ENCODE results near the gene NPAS3. TPM values are rescaled to one million over a fixed set of nuclear protein-coding genes. Genes with fewer than 3 reads are reported as not detected.

The NPAS3 gene
- total and polyA plus RNA-seq, 8 donors: 0.09 to 0.79 (median 0.56) TPM

- intact Hi-C loops (cut with DNase I): no loop called here
- no peaks in the 10 kb centered on the region for H3K36me3 ChIP-seq
- no peak overlapping the region for H3K27ac ChIP-seq
- H3K4me3 ChIP-seq: no peak overlapping the region
- no peaks in the 10 kb centered on the region for H3K9me3 ChIP-seq
- no peaks in the 10 kb centered on the region for H3K4me1 ChIP-seq
- DNase-seq (no peak), ATAC-seq (no peak)
- H3K27me3 ChIP-seq: no peaks in the 10 kb centered on the region
- TF ChIP-seq CTCF (IDR thresholded peaks at IDR 0.05): no peak
Observed at GRCh38 chr14:33674927-33675326, 736.2 kb downstream of the NPAS3 start.

- no peaks in the 10 kb centered on the region for H3K9me3 ChIP-seq
- intact Hi-C loops (cut with DNase I): no loop called here
- TF ChIP-seq CTCF (IDR thresholded peaks at IDR 0.05): no peak
Observed at GRCh38 chr14:33675415-33676130, 736.9 kb downstream of the NPAS3 start.

GRCh38 chr14:33676135-33676566, 737.5 kb downstream of the NPAS3 start:
- DNase-seq (peak in 2 of 4 donors; percentile 30 to 70), ATAC-seq (peak; percentile 41)
- TF ChIP-seq CTCF (IDR thresholded peaks at IDR 0.05): no peak
- no peak overlapping the region for H3K4me3 ChIP-seq
- no peaks in the 10 kb centered on the region for H3K27me3 ChIP-seq
- no peaks in the 10 kb centered on the region for H3K9me3 ChIP-seq
- intact Hi-C loops (cut with DNase I): no loop called here
- H3K36me3 ChIP-seq: no peaks in the 10 kb centered on the region
- no peaks in the 10 kb centered on the region for H3K4me1 ChIP-seq
- no peak overlapping the region for H3K27ac ChIP-seq

More at GRCh38 chr14:33675415-33676130, 736.9 kb downstream of the NPAS3 start:
- no peak for ATAC-seq
- Histone ChIP-seq H3K27me3 (no peaks in the 10 kb centered on the region), H3K36me3 (no peaks in the 10 kb centered on the region), H3K27ac (no peak overlapping the region), H3K4me3 (no peak overlapping the region), H3K4me1 (no peaks in the 10 kb centered on the region)
- DNase-seq: no peak

GRCh38 chr14:33676891-33677290, 738.2 kb downstream of the NPAS3 start:
- Histone ChIP-seq H3K4me1 (no peaks in the 10 kb centered on the region), H3K27ac (no peak overlapping the region), H3K36me3 (no peaks in the 10 kb centered on the region), H3K9me3 (no peaks in the 10 kb centered on the region), H3K27me3 (no peaks in the 10 kb centered on the region), H3K4me3 (no peak overlapping the region)
- intact Hi-C loops (cut with DNase I): no loop called here
- DNase-seq (no peak), ATAC-seq (no peak)
- TF ChIP-seq CTCF (IDR thresholded peaks at IDR 0.05): no peak

GRCh38 chr14:33678005-33678404, 739.3 kb downstream of the NPAS3 start:
- Histone ChIP-seq H3K36me3 (no peaks in the 10 kb centered on the region), H3K4me1 (no peaks in the 10 kb centered on the region), H3K4me3 (no peak overlapping the region), H3K27ac (no peak overlapping the region), H3K27me3 (no peaks in the 10 kb centered on the region), H3K9me3 (no peaks in the 10 kb centered on the region)
- no peak for TF ChIP-seq CTCF (IDR thresholded peaks at IDR 0.05)
- ATAC-seq (no peak), DNase-seq (no peak)
- intact Hi-C loops (cut with DNase I): no loop called here

All from left lung (tissue), 10 donors.